NT2/D1 (cell line): ENCODE data around the gene FNBP1L.

Experiments used
- SUZ12 ChIP-seq: IDR thresholded peaks from 2 replicates; pipeline ENCODE4 v1.6.1; 2011; ENCODE audit not compliant: insufficient read length, insufficient read depth; ENCODE audit errors: extremely low read depth
- YY1 ChIP-seq: IDR thresholded peaks from 2 replicates; pipeline ENCODE4 v1.6.1; 2011; ENCODE audit not compliant: insufficient read length, insufficient read depth
- ZNF274 ChIP-seq: IDR thresholded peaks from 2 replicates; pipeline ENCODE4 v1.6.1; 2011; ENCODE audit warnings: mild to moderate bottlenecking, low read depth, low read length

GRCh38 chr1:93573940-93574469, 126.1 kb downstream of the FNBP1L start:
- no peak for TF ChIP-seq ZNF274
- TF ChIP-seq YY1 = no peak
- no peak for TF ChIP-seq SUZ12
